BLaER1 treated with 17β-estradiol and CSF1 and Interleukin-3, amounts not matched to agents 10 nM and 100 nM (cell line): Measurements from ENCODE around the gene UQCRC1.

Experiments
- H3K27ac ChIP-seq, 11 experiments: shearing (Covaris generic); formaldehyde crosslinking; 2 replicates each; pipeline ENCODE4 v1.8.1; 2022
- H3K27me3 ChIP-seq, 11 experiments: shearing (Covaris generic); formaldehyde crosslinking; 2 replicates each; pipeline ENCODE4 v1.8.1; 2022
- H3K36me3 ChIP-seq, 11 experiments: shearing (Covaris generic); formaldehyde crosslinking; 2 replicates each; pipeline ENCODE4 v1.8.1; 2022
- H3K4me1 ChIP-seq, 10 experiments: shearing (Covaris generic); formaldehyde crosslinking; 2 replicates each; pipeline ENCODE4 v1.8.1; 2022
- H3K4me2 ChIP-seq, 11 experiments: shearing (Covaris generic); formaldehyde crosslinking; 2 replicates each; pipeline ENCODE4 v1.8.1; 2022
- H3K4me3 ChIP-seq, 10 experiments: shearing (Covaris generic); formaldehyde crosslinking; 2 replicates each; pipeline ENCODE4 v1.8.1; 2022
- H3K9ac ChIP-seq, 11 experiments: shearing (Covaris generic); formaldehyde crosslinking; 2 replicates each; pipeline ENCODE4 v1.8.1; 2022
- H3K9me3 ChIP-seq, 11 experiments: shearing (Covaris generic); formaldehyde crosslinking; replicated peaks in 1 of 11; 2 replicates each; pipeline ENCODE4 v1.8.1; 2022
- H4K20me1 ChIP-seq, 11 experiments: shearing (Covaris generic); formaldehyde crosslinking; 2 replicates each; pipeline ENCODE4 v1.8.1; 2022
- Cebpa-rat ChIP-seq, 11 experiments: shearing (Covaris generic); IDR thresholded peaks; 2 replicates each; pipeline ENCODE4 v1.8.1; 2022

Gene UQCRC1

GRCh38 chr3:48609088-48610005, at the start of gene UQCRC1:
UQCRC1 (minus strand) TSS chr3:48609646; CDS start chr3:48609620, 26 bp downstream.
- H3K4me1 ChIP-seq: peaks cover 29 to 49% (median 33%) of the 10 kb centered on the region in 10 experiments
- TF ChIP-seq Cebpa-rat (IDR thresholded peaks at IDR 0.05): no peak
- H3K27me3 ChIP-seq: no peaks in the 10 kb centered on the region
- H3K9ac ChIP-seq: peak within 1 kb of the TSS; percentile 90 to 98 (median 95)
- peak within 1 kb of the TSS; percentile 87 to 95 (median 89) for H3K27ac ChIP-seq
- peak within 1 kb of the TSS; percentile 76 to 99 (median 94) for H3K4me3 ChIP-seq
- H3K36me3 ChIP-seq: peaks cover 33 to 40% (median 38%) of the 10 kb centered on the region in 11 experiments
- peak within 1 kb of the TSS; percentile 83 to 95 (median 93) for H3K4me2 ChIP-seq
- H3K9me3 ChIP-seq: peaks cover 0 to 2% (median 0%) of the 10 kb centered on the region in 11 experiments; a peak in 2 of 22 replicates
- H4K20me1 ChIP-seq: peaks cover 4 to 23% (median 17%) of the 10 kb centered on the region in 11 experiments; a peak in 16 of 22 replicates

GRCh38 chr3:48656841-48657281, 47.4 kb upstream of the UQCRC1 start:
- Histone ChIP-seq H3K4me2 (peak overlapping the region; percentile 82 to 95 (median 92)), H3K27ac (peak overlapping the region in 7 of 11 experiments; percentile 4 to 57 (median 51); a peak in 8 of 22 replicates), H3K4me3 (peak overlapping the region; percentile 58 to 75 (median 65); a peak in 19 of 20 replicates), H3K4me1 (peaks cover 5 to 37% (median 27%) of the 10 kb centered on the region in 10 experiments; a peak in 19 of 20 replicates), H4K20me1 (peaks cover 0 to 35% (median 8%) of the 10 kb centered on the region in 11 experiments; a peak in 13 of 22 replicates), H3K36me3 (no peaks in the 10 kb centered on the region), H3K9me3 (no peaks in the 10 kb centered on the region), H3K9ac (peak overlapping the region in 9 of 11 experiments; percentile 37 to 74 (median 65); a peak in 15 of 22 replicates), H3K27me3 (peaks cover 0 to 24% (median 5%) of the 10 kb centered on the region in 11 experiments; a peak in 8 of 22 replicates)
- TF ChIP-seq Cebpa-rat (IDR thresholded peaks at IDR 0.05): no peak

DNA sequence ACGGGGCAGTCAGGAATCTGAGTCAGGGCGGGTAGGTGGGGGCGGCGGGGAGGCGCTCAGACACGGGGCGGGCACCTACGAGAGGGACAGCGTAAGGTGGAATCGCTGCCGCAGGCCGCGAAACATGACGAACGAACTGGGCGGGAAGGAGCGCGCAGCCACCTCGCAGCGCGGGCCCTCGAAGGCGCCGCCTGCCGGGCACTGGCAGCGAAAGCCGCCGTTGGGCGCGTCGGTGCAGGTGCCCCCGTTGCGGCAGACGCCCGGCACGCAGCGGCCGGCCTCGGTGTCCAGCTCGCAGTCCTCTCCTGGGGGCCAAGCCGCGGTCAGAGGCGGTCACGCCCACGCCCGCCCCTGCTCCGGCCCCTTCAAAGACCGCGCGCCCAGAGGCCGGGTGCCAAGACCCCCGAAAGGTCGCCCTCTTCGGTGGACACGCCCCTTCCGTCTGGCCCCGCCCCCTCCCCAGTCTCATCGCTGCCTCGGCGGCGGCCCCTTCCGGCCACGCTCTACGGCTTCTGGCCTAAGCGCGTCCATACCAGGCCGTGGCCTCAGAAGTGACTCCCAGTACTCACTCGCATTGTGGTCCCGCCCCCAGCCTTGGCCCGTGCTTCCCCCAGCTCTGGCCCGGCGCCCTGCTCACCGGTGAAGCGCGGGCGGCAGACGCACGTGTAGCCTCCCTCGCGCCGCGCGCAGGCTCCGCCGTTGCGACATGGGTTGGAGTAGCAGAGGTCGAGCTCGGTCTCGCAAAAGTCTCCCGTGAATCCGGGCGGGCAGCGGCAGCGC, 46.8 kb upstream of the UQCRC1 start:
- peak overlapping the region; percentile 33 to 74 (median 65); a peak in 21 of 22 replicates for H3K9ac ChIP-seq
- TF ChIP-seq Cebpa-rat (IDR thresholded peaks at IDR 0.05): no peak
- H4K20me1 ChIP-seq: peaks cover 0 to 33% (median 6%) of the 10 kb centered on the region in 11 experiments; a peak in 13 of 22 replicates
- H3K4me1 ChIP-seq: peaks cover 2 to 33% (median 23%) of the 10 kb centered on the region in 10 experiments; a peak in 19 of 20 replicates
- H3K4me2 ChIP-seq: peak overlapping the region; percentile 82 to 95 (median 92)
- no peaks in the 10 kb centered on the region for H3K9me3 ChIP-seq
- H3K27me3 ChIP-seq: peaks cover 0 to 24% (median 5%) of the 10 kb centered on the region in 11 experiments; a peak in 8 of 22 replicates
- peak overlapping the region in 8 of 11 experiments; percentile 4 to 57 (median 40); a peak in 11 of 22 replicates for H3K27ac ChIP-seq
- H3K4me3 ChIP-seq: peak overlapping the region; percentile 58 to 75 (median 65)
- no peaks in the 10 kb centered on the region for H3K36me3 ChIP-seq

- Histone ChIP-seq H3K4me2 (peak overlapping the region; percentile 82 to 95 (median 92)), H3K36me3 (no peaks in the 10 kb centered on the region)
These were observed 46.2 kb upstream of the UQCRC1 start for GRCh38 chr3:48655606-48656005.

DNA sequence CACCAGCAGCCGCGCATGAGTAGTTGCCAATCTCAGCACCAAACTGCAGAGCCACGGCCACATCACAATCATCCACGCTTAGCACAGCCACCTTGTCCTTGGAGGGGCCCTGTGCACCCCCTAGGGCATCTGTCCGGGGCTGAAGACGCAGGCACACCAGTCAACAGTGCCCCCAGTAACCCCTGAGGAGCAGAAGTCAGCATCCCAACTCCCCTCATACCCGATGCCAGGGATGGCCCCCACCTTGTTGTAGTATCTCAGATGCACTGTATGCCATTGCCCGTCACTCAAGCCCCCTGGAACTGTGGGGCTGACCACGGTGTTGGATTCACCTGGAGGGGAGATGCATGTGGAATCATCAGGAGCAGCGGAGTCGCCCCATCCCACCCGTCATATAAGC, 45.6 kb upstream of the UQCRC1 start:
- H3K36me3 ChIP-seq: no peaks in the 10 kb centered on the region
- H3K27me3 ChIP-seq: peaks cover 0 to 24% (median 5%) of the 10 kb centered on the region in 11 experiments; a peak in 8 of 22 replicates
- no peak overlapping the region for H3K9ac ChIP-seq
- H3K27ac ChIP-seq: no peak overlapping the region
- no peaks in the 10 kb centered on the region for H3K9me3 ChIP-seq
- H3K4me2 ChIP-seq: peak overlapping the region; percentile 82 to 95 (median 92); a peak in 20 of 22 replicates
- H4K20me1 ChIP-seq: peaks cover 0 to 21% (median 0%) of the 10 kb centered on the region in 11 experiments; a peak in 4 of 22 replicates
- TF ChIP-seq Cebpa-rat (IDR thresholded peaks at IDR 0.05): no peak
- peak overlapping the region in 1 of 10 experiments; percentile 63; a peak in 1 of 20 replicates for H3K4me3 ChIP-seq
- peaks cover 0 to 27% (median 18%) of the 10 kb centered on the region in 10 experiments; a peak in 19 of 20 replicates for H3K4me1 ChIP-seq

More at GRCh38 chr3:48655606-48656005, 46.2 kb upstream of the UQCRC1 start:
- no peak for TF ChIP-seq Cebpa-rat (IDR thresholded peaks at IDR 0.05)
- Histone ChIP-seq H3K4me3 (peak overlapping the region in 9 of 10 experiments; percentile 58 to 75 (median 65); a peak in 17 of 20 replicates), H3K27ac (no peak overlapping the region; a peak in 1 of 22 replicates), H3K9ac (peak overlapping the region in 4 of 11 experiments; percentile 62 to 74 (median 65); a peak in 6 of 22 replicates), H3K27me3 (peaks cover 0 to 24% (median 5%) of the 10 kb centered on the region in 11 experiments; a peak in 8 of 22 replicates), H3K4me1 (peaks cover 0 to 27% (median 18%) of the 10 kb centered on the region in 10 experiments; a peak in 19 of 20 replicates), H4K20me1 (peaks cover 0 to 26% (median 2%) of the 10 kb centered on the region in 11 experiments; a peak in 7 of 22 replicates), H3K9me3 (no peaks in the 10 kb centered on the region)

GRCh38 chr3:48652923-48653715, 43.7 kb upstream of the UQCRC1 start:
- no peak overlapping the region for H3K27ac ChIP-seq

GRCh38 chr3:48651771-48652170, 42.3 kb upstream of the UQCRC1 start:
- Histone ChIP-seq H3K27me3 (peaks cover 0 to 15% (median 2%) of the 10 kb centered on the region in 11 experiments; a peak in 7 of 22 replicates), H4K20me1 (peaks cover 0 to 18% (median 0%) of the 10 kb centered on the region in 11 experiments; a peak in 2 of 22 replicates), H3K9me3 (no peaks in the 10 kb centered on the region), H3K27ac (no peak overlapping the region), H3K36me3 (no peaks in the 10 kb centered on the region), H3K4me2 (no peak overlapping the region), H3K4me3 (no peak overlapping the region), H3K4me1 (peaks cover 0 to 21% (median 12%) of the 10 kb centered on the region in 10 experiments; a peak in 19 of 20 replicates), H3K9ac (no peak overlapping the region)
- no peak for TF ChIP-seq Cebpa-rat (IDR thresholded peaks at IDR 0.05)

More at GRCh38 chr3:48652923-48653715, 43.7 kb upstream of the UQCRC1 start:
- peaks cover 0 to 27% (median 18%) of the 10 kb centered on the region in 10 experiments; a peak in 19 of 20 replicates for H3K4me1 ChIP-seq
- no peak overlapping the region for H3K9ac ChIP-seq
- no peak overlapping the region for H3K4me3 ChIP-seq
- TF ChIP-seq Cebpa-rat (IDR thresholded peaks at IDR 0.05): no peak
- no peaks in the 10 kb centered on the region for H3K9me3 ChIP-seq
- peaks cover 0 to 18% (median 0%) of the 10 kb centered on the region in 11 experiments; a peak in 2 of 22 replicates for H4K20me1 ChIP-seq
- no peaks in the 10 kb centered on the region for H3K36me3 ChIP-seq
- H3K4me2 ChIP-seq: no peak overlapping the region
- peaks cover 0 to 24% (median 5%) of the 10 kb centered on the region in 11 experiments; a peak in 8 of 22 replicates for H3K27me3 ChIP-seq
